Measurements from ENCODE around the gene ZBTB40.

- no peak for TF ChIP-seq CTCF (IDR thresholded peaks at IDR 0.05)
- no peak for TF ChIP-seq EZH2phosphoT487 (IDR thresholded peaks at IDR 0.05)
- no peak for TF ChIP-seq EZH2 (IDR thresholded peaks at IDR 0.05)
Observed at GRCh38 chr1:22525211-22525610, 73.6 kb downstream of the ZBTB40 start.

Measured in neural progenitor cell (in vitro differentiated cells).